GM12878 (cell line): ENCODE data around the gene DOK4. TPM values are rescaled to one million over a fixed set of nuclear protein-coding genes. Genes with fewer than 3 reads are reported as not detected.

Source experiments
- ATAC-seq: fragments of 200-7000 bp; cut with Tn5 transposase; 3 replicates; pipeline ENCODE4 v1.9.1; 2020; ENCODE audit warnings: mild to moderate bottlenecking, moderate library complexity
- BruUV-seq: library from RNA; stranded (reverse); fragments of 400-500 nt; replicated peaks from 2 replicates; lab custom pipeline; 2021; lab: Mats Ljungman, UMichigan
- CTCF ChIA-PET: fragments of 300-600 bp; sonication (Branson Sonifier 250); formaldehyde crosslinking; extraction: SDS; loops from one replicate; lab custom pipeline; 2021; ENCODE audit warnings: inconsistent platforms; lab: Yijun Ruan, JAX
- POLR2A ChIA-PET: fragments of 350-600 bp; formaldehyde crosslinking; extraction: SDS; loops from one replicate; lab custom pipeline; 2021; ENCODE audit warnings: inconsistent platforms; lab: Charles Lee
- RAD21 ChIA-PET: fragments of 300-600 bp; sonication (Branson Sonifier 250); formaldehyde crosslinking; loops from one replicate; lab custom pipeline; 2023; ENCODE audit warnings: antibody characterized with exemption; ENCODE audit not compliant: unreplicated experiment; lab: Charles Lee
- SMC1A ChIA-PET: fragments of 300-600 bp; sonication (Branson Sonifier 250); formaldehyde crosslinking; loops from one replicate; lab custom pipeline; 2023; ENCODE audit not compliant: unreplicated experiment, uncharacterized antibody; lab: Charles Lee
- DNase-seq: peaks from one replicate; pipeline ENCODE4 v3.0.0-alpha.2; 2011; ENCODE audit warnings: low read depth, low spot score
- FAIRE-seq: peaks from 3 replicates; lab custom pipeline; 2011; peaks lifted over from hg19 to GRCh38; lab: Jason Lieb, UNC
- H2AFZ ChIP-seq: 2 replicates; pipeline ENCODE4 v1.6.0; 2011; ENCODE audit warnings: low read depth, low read length, control low read depth; ENCODE audit not compliant: control insufficient read depth
- H3K27ac ChIP-seq: 2 replicates; pipeline ENCODE4 v1.5.1; 2011; ENCODE audit warnings: control low read depth; ENCODE audit not compliant: control insufficient read depth, insufficient read depth
- H3K27me3 ChIP-seq, 2 experiments: replicated peaks in 1 of 2; 2 replicates each; pipeline versions ENCODE4 v1.6.0 to v1.6.1; 2011; ENCODE audit warnings: low read length in 1 of 2; ENCODE audit not compliant: control insufficient read depth in 2 of 2, insufficient read depth in 2 of 2
- H3K36me3 ChIP-seq, 2 experiments: 2 replicates each; pipeline ENCODE4 v1.5.1; 2011; ENCODE audit warnings: low read length in 1 of 2; ENCODE audit not compliant: control insufficient read depth in 2 of 2, insufficient read depth in 2 of 2
- H3K4me1 ChIP-seq: 2 replicates; pipeline ENCODE4 v1.6.1; 2011; ENCODE audit warnings: mild to moderate bottlenecking, low read length, moderate library complexity, mixed read lengths; ENCODE audit not compliant: control insufficient read depth, insufficient read depth
- H3K4me2 ChIP-seq: 2 replicates; pipeline ENCODE4 v1.6.0; 2011; ENCODE audit warnings: control low read depth; ENCODE audit not compliant: control insufficient read depth, insufficient read depth
- H3K4me3 ChIP-seq: fragments of 200-600 bp; sonication (generic); 2 replicates; pipeline ENCODE4 v1.5.1; 2016
- H3K79me2 ChIP-seq: 2 replicates; pipeline ENCODE4 v1.6.0; 2011; ENCODE audit warnings: low read length; ENCODE audit not compliant: control insufficient read depth, insufficient read depth
- H3K9ac ChIP-seq: 2 replicates; pipeline ENCODE4 v1.8.0; 2011; ENCODE audit warnings: low read length, control low read depth, mixed read lengths; ENCODE audit not compliant: control insufficient read depth, insufficient read depth
- H3K9me3 ChIP-seq: replicated peaks from 3 replicates; pipeline ENCODE4 v1.5.1; 2011; ENCODE audit warnings: mild to moderate bottlenecking, low read length; ENCODE audit not compliant: control insufficient read depth, insufficient read depth
- H4K20me1 ChIP-seq: 2 replicates; pipeline ENCODE4 v1.6.0; 2011; ENCODE audit not compliant: control insufficient read depth, insufficient read depth
- CREB1 ChIP-seq: IDR thresholded peaks from 2 replicates; pipeline ENCODE4 v1.6.1; 2012; ENCODE audit warnings: low read depth, mild to moderate bottlenecking, inconsistent platforms
- EZH2 ChIP-seq: IDR thresholded peaks from 2 replicates; pipeline ENCODE4 v1.6.1; 2012; ENCODE audit warnings: low read depth, mild to moderate bottlenecking, control low read depth, inconsistent platforms, low read length, borderline replicate concordance; ENCODE audit not compliant: control insufficient read depth
- FOS ChIP-seq: IDR thresholded peaks from 3 replicates; pipeline ENCODE4 v1.6.1; 2011; ENCODE audit warnings: borderline replicate concordance; ENCODE audit not compliant: insufficient read length; ENCODE audit errors: extremely low read depth
- HCFC1 ChIP-seq: fragments of 150-350 bp; IDR thresholded peaks from 2 replicates; pipeline ENCODE4 v1.6.1; 2014; ENCODE audit warnings: low read length
- KLF5 ChIP-seq: fragments of 450-650 bp; IDR thresholded peaks from 2 replicates; pipeline ENCODE4 v1.6.1; 2014; ENCODE audit warnings: mild to moderate bottlenecking; ENCODE audit not compliant: partially characterized antibody
- MEF2A ChIP-seq: IDR thresholded peaks from 2 replicates; pipeline ENCODE4 v1.6.1; 2011; ENCODE audit warnings: low read depth, mild to moderate bottlenecking, low read length, moderate library complexity; ENCODE audit not compliant: insufficient read depth
- MTA2 ChIP-seq: fragments of 450-650 bp; IDR thresholded peaks from 2 replicates; pipeline ENCODE4 v1.6.1; 2016; ENCODE audit warnings: low read depth, mild to moderate bottlenecking, moderate library complexity
- MYC ChIP-seq: IDR thresholded peaks from 2 replicates; pipeline ENCODE4 v1.6.1; 2011; ENCODE audit warnings: mild to moderate bottlenecking, low read length, moderate library complexity, inconsistent platforms; ENCODE audit not compliant: insufficient read depth, insufficient replicate concordance, insufficient read length, severe bottlenecking
- POU2F2 ChIP-seq: IDR thresholded peaks from 3 replicates; pipeline ENCODE4 v1.6.1; 2011; ENCODE audit warnings: low read depth, mild to moderate bottlenecking, low read length, borderline replicate concordance
- SIX5 ChIP-seq: IDR thresholded peaks from 2 replicates; pipeline ENCODE4 v1.6.1; 2011; ENCODE audit warnings: mild to moderate bottlenecking, low read depth, low read length, moderate library complexity; ENCODE audit not compliant: severe bottlenecking
- SMAD5 ChIP-seq: IDR thresholded peaks from 2 replicates; pipeline ENCODE4 v1.6.1; 2016; ENCODE audit warnings: antibody characterized with exemption, low read depth
- SMC3 ChIP-seq: IDR thresholded peaks from 2 replicates; pipeline ENCODE4 v1.6.1; 2011; ENCODE audit warnings: low read length, improper control_type of control experiment, borderline replicate concordance
- STAT3 ChIP-seq: IDR thresholded peaks from 2 replicates; pipeline ENCODE4 v1.6.1; 2011; ENCODE audit warnings: low read depth, low read length, improper control_type of control experiment
- TARDBP ChIP-seq: IDR thresholded peaks from 2 replicates; pipeline ENCODE4 v1.6.1; 2016; ENCODE audit warnings: borderline replicate concordance
- ZBED1 ChIP-seq: IDR thresholded peaks from 2 replicates; pipeline ENCODE4 v1.6.1; 2016; ENCODE audit warnings: borderline replicate concordance
- ZNF217 ChIP-seq: fragments of 450-650 bp; IDR thresholded peaks from 2 replicates; pipeline ENCODE4 v1.6.1; 2017; ENCODE audit warnings: antibody characterized with exemption, mild to moderate bottlenecking
- WGBS: methylation state at CpG from one replicate; pipeline ENCODE4 v1.1.6; 2016; ENCODE audit warnings: low lambda C conversion rate; ENCODE audit not compliant: insufficient replicate concordance, insufficient coverage; ENCODE audit errors: missing lambda C conversion rate; 5-methylcytosine and 5-hydroxymethylcytosine counted together
- in situ Hi-C: fragments of 300-500 bp; cut with MboI; formaldehyde crosslinking; loops from 9 replicates; pipeline ENCODE4 v1.14.3; 2018; ENCODE audit warnings: mixed read lengths
- intact Hi-C: fragments of 100-400 bp; cut with micrococcal nuclease; formaldehyde crosslinking; loops from one replicate; pipeline ENCODE4 v1.14.2; 2022; ENCODE audit not compliant: unreplicated experiment
- polyA plus RNA-seq, 11 experiments: library from polyadenylated mRNA; depleted of rRNA in 4 of 11; unstranded in 6 of 11; stranded (reverse) in 5 of 11; fragments of >200 nt; fragmentation: Nextera tagmentation in 4 of 11; fragmentation: Illumina TruSeq in 1 of 11; extraction: Ambion mirVana in 4 of 11; extraction: Trizol in 1 of 11; gene quantifications; 1 replicate in 1 of 11; 2 replicates in 10 of 11; pipeline versions ENCODE4 v1.2.1 to v1.2.3, GENCODE V29; 2011 to 2016; ENCODE audit warnings: inconsistent platforms in 2 of 11, missing spikeins in 2 of 11, low read depth in 1 of 11
- total RNA-seq, 4 experiments: library from RNA; depleted of rRNA in 3 of 4; stranded (reverse); fragments of >200 nt in 3 of 4; fragmentation: Illumina TruSeq in 1 of 4; extraction: Trizol in 1 of 4; gene quantifications; 2 replicates each; pipeline versions ENCODE4 v1.2.1 to v1.2.3, GENCODE V29; 2013 to 2021
- TF ChIP-seq, protein P1 (sequence below): fragments of 450-650 bp; formaldehyde crosslinking; IDR thresholded peaks from 2 replicates; pipeline ENCODE4 v1.4.0; 2020; ENCODE audit warnings: mild to moderate bottlenecking, moderate library complexity
- TF ChIP-seq, protein P2 (sequence below): fragments of 150-350 bp; IDR thresholded peaks from 2 replicates; pipeline ENCODE4 v1.6.1; 2014; ENCODE audit warnings: mild to moderate bottlenecking, low read depth, low read length

Gene DOK4
- total and polyA plus RNA-seq, 10 of the 15 experiments (the other 5 are each of a cell fraction or from before 2014, with no cell fraction given) = 0.20 to 7.0 (median 2.4) TPM; not detected in 1

DNA sequence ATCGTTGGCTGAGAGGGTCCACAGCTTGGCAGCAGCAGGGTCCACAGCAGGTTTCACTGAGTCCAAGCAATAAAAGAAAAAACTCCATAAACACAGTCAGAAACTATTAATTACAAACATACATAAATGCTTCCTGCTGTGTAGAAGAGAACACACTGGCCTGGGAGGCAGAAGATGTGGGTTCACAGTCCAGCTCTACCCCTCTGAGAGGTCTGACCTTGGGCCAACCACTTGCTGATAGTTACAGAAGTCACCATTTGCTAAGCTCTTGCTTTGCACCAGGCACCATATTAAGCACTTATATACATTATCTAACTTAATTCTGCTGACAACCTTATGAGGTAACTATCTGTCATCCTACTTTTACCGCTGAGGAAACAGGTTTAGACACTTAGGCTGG lies 53.8 kb downstream of the DOK4 start (continued):
- TF ChIP-seq ZBED1 = no peak
- TF ChIP-seq ZNF217 = no peak
- no peak for TF ChIP-seq TARDBP

DNA sequence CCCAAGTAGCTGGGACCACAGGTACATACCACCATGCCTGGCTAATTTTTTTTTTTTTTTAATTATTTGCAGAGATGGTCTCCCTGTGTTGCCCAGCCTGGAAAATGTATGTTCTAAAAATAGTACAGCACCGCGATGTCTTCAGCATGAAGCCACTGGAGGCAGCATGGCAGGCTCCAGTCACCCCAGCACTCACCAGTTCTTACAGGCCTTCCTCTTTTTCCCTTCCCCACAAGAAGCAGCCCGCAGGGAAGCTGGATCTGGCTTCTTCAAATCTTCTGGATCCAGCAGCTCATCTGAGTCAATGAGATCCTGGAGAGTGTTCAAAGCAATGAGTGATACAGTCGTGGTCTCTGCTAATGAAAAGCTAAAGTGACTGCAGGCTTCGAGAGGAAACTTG lies 55.3 kb downstream of the DOK4 start:
- H2AFZ ChIP-seq = no peak overlapping the region
- ChIA-PET RAD21 (no interaction called here), CTCF (interaction anchor here (1.4 to 2.7 kb wide), 3 partner anchors 12 to 89 kb away, joined by 3 to 10 read pairs (median 7); no protein-coding TSS in a partner anchor), POLR2A (no interaction called here), SMC1A (interaction anchor here (0.7 to 1.1 kb wide), 2 partner anchors 12 to 130 kb away, joined by 4 read pairs; no protein-coding TSS in a partner anchor)
- H3K27me3 ChIP-seq = no peaks in the 10 kb centered on the region
- no peak for FAIRE-seq
- H3K27ac ChIP-seq = no peak overlapping the region
- DNase-seq = no peak
- intact Hi-C loops = no loop called here
- no peak overlapping the region for H3K9ac ChIP-seq
- no peaks in the 10 kb centered on the region for H3K9me3 ChIP-seq
- H4K20me1 ChIP-seq = no peaks in the 10 kb centered on the region
- no peak overlapping the region for H3K4me3 ChIP-seq
- 90% methylated on average over 5 of the region's 5 CpGs for WGBS
- in situ Hi-C loops = no loop called here
- ATAC-seq = no peak
- no peaks in the 10 kb centered on the region for H3K79me2 ChIP-seq
- H3K4me2 ChIP-seq = no peak overlapping the region
- no peaks in the 10 kb centered on the region for H3K4me1 ChIP-seq
- H3K36me3 ChIP-seq = peaks cover 17 to 31% of the 10 kb centered on the region in 2 experiments
- BruUV-seq = no TSS peak
- TF ChIP-seq EZH2 (no peak), CREB1 (no peak), MYC (no peak), POU2F2 (no peak), SIX5 (no peak), SMAD5 (no peak), MTA2 (no peak), KLF5 (no peak), FOS (no peak), STAT3 (no peak), MEF2A (no peak), HCFC1 (no peak), SMC3 (no peak)
- TF ChIP-seq, protein P1, sequence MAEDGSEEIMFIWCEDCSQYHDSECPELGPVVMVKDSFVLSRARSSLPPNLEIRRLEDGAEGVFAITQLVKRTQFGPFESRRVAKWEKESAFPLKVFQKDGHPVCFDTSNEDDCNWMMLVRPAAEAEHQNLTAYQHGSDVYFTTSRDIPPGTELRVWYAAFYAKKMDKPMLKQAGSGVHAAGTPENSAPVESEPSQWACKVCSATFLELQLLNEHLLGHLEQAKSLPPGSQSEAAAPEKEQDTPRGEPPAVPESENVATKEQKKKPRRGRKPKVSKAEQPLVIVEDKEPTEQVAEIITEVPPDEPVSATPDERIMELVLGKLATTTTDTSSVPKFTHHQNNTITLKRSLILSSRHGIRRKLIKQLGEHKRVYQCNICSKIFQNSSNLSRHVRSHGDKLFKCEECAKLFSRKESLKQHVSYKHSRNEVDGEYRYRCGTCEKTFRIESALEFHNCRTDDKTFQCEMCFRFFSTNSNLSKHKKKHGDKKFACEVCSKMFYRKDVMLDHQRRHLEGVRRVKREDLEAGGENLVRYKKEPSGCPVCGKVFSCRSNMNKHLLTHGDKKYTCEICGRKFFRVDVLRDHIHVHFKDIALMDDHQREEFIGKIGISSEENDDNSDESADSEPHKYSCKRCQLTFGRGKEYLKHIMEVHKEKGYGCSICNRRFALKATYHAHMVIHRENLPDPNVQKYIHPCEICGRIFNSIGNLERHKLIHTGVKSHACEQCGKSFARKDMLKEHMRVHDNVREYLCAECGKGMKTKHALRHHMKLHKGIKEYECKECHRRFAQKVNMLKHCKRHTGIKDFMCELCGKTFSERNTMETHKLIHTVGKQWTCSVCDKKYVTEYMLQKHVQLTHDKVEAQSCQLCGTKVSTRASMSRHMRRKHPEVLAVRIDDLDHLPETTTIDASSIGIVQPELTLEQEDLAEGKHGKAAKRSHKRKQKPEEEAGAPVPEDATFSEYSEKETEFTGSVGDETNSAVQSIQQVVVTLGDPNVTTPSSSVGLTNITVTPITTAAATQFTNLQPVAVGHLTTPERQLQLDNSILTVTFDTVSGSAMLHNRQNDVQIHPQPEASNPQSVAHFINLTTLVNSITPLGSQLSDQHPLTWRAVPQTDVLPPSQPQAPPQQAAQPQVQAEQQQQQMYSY (CRISPR knock-in tag) = no peak
- TF ChIP-seq, protein P2, sequence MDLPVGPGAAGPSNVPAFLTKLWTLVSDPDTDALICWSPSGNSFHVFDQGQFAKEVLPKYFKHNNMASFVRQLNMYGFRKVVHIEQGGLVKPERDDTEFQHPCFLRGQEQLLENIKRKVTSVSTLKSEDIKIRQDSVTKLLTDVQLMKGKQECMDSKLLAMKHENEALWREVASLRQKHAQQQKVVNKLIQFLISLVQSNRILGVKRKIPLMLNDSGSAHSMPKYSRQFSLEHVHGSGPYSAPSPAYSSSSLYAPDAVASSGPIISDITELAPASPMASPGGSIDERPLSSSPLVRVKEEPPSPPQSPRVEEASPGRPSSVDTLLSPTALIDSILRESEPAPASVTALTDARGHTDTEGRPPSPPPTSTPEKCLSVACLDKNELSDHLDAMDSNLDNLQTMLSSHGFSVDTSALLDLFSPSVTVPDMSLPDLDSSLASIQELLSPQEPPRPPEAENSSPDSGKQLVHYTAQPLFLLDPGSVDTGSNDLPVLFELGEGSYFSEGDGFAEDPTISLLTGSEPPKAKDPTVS = no peak
